KMS-11 (cell line): ENCODE results near the gene ZNF410.

Experiments used
- H2AFZ ChIP-seq: fragments of 200-600 bp; sonication (generic); 2 replicates; pipeline ENCODE4 v1.6.1; 2016; ENCODE audit warnings: antibody characterized with exemption, mixed run types, low read depth
- H3K27ac ChIP-seq: fragments of 200-600 bp; sonication (generic); 2 replicates; pipeline ENCODE4 v1.6.1; 2016; ENCODE audit warnings: mild to moderate bottlenecking, mixed run types
- H3K27me3 ChIP-seq: fragments of 200-600 bp; sonication (generic); 2 replicates; pipeline ENCODE4 v1.6.1; 2017; ENCODE audit warnings: mild to moderate bottlenecking, low read depth, mixed run types, moderate library complexity; ENCODE audit not compliant: insufficient read depth
- H3K36me3 ChIP-seq: fragments of 200-600 bp; sonication (generic); 2 replicates; pipeline ENCODE4 v1.6.1; 2017; ENCODE audit warnings: mild to moderate bottlenecking, mixed run types; ENCODE audit not compliant: insufficient read depth
- H3K4me1 ChIP-seq: fragments of 200-600 bp; sonication (generic); 2 replicates; pipeline ENCODE4 v1.6.1; 2016; ENCODE audit warnings: mild to moderate bottlenecking, low read depth, mixed run types; ENCODE audit not compliant: poor library complexity, severe bottlenecking
- H3K4me2 ChIP-seq: fragments of 200-600 bp; sonication (generic); 2 replicates; pipeline ENCODE4 v1.7.0; 2016; ENCODE audit warnings: mild to moderate bottlenecking, mixed run types
- H3K4me3 ChIP-seq: fragments of 200-600 bp; sonication (generic); IDR thresholded peaks from 2 replicates; pipeline ENCODE4 v1.6.1; 2017; ENCODE audit warnings: low read depth, low read length, mixed read lengths; ENCODE audit not compliant: insufficient read depth
- H3K79me2 ChIP-seq: fragments of 200-600 bp; sonication (generic); 2 replicates; pipeline ENCODE4 v1.6.1; 2016; ENCODE audit warnings: low read depth, mixed run types; ENCODE audit not compliant: insufficient read depth
- H3K9ac ChIP-seq: fragments of 200-600 bp; sonication (generic); 2 replicates; pipeline ENCODE4 v1.6.1; 2016; ENCODE audit warnings: mild to moderate bottlenecking, mixed run types
- H4K20me1 ChIP-seq: fragments of 200-600 bp; sonication (generic); 2 replicates; pipeline ENCODE4 v1.6.1; 2016; ENCODE audit warnings: mild to moderate bottlenecking, mixed run types; ENCODE audit not compliant: insufficient read depth
- CTCF ChIP-seq: fragments of 200-600 bp; sonication (generic); conservative IDR thresholded peaks from 2 replicates; pipeline ENCODE4 v1.6.1; 2017; ENCODE audit warnings: low read depth, mild to moderate bottlenecking, antibody characterized with exemption, low read length, moderate library complexity, mixed read lengths

The ZNF410 gene

GRCh38 chr14:73973497-73973896 is 86.8 kb downstream of the ZNF410 start:
- no peak overlapping the region for H3K4me3 ChIP-seq
- no peaks in the 10 kb centered on the region for H3K79me2 ChIP-seq
- H4K20me1 ChIP-seq, result no peaks in the 10 kb centered on the region
- H3K4me1 ChIP-seq, result no peaks in the 10 kb centered on the region
- H3K27ac ChIP-seq, result no peak overlapping the region
- H3K4me2 ChIP-seq, result no peak overlapping the region
- H3K27me3 ChIP-seq, result no peaks in the 10 kb centered on the region
- H2AFZ ChIP-seq, result no peak overlapping the region
- H3K9ac ChIP-seq, result no peak overlapping the region
- H3K36me3 ChIP-seq, result no peaks in the 10 kb centered on the region
- no peak for TF ChIP-seq CTCF

- H3K4me2 ChIP-seq, result no peak overlapping the region
- H3K9ac ChIP-seq, result no peak overlapping the region
- no peaks in the 10 kb centered on the region for H3K36me3 ChIP-seq
- no peak overlapping the region for H3K4me3 ChIP-seq
- H3K27me3 ChIP-seq, result no peaks in the 10 kb centered on the region
- H3K79me2 ChIP-seq, result no peaks in the 10 kb centered on the region
- no peak for TF ChIP-seq CTCF
- no peak overlapping the region for H2AFZ ChIP-seq
- H3K27ac ChIP-seq, result no peak overlapping the region
- H3K4me1 ChIP-seq, result no peaks in the 10 kb centered on the region
- no peaks in the 10 kb centered on the region for H4K20me1 ChIP-seq
These were observed 89.5 kb downstream of the ZNF410 start for GRCh38 chr14:73976125-73976524.

- Histone ChIP-seq H3K27ac (no peak overlapping the region), H3K79me2 (no peaks in the 10 kb centered on the region), H3K36me3 (no peaks in the 10 kb centered on the region), H3K4me3 (no peak overlapping the region), H3K4me1 (no peaks in the 10 kb centered on the region), H4K20me1 (no peaks in the 10 kb centered on the region), H3K4me2 (no peak overlapping the region), H3K27me3 (no peaks in the 10 kb centered on the region), H2AFZ (no peak overlapping the region), H3K9ac (no peak overlapping the region)
- TF ChIP-seq CTCF, result no peak
These were observed 91.2 kb downstream of the ZNF410 start for GRCh38 chr14:73977896-73978295.
